HEK293 (cell line): ENCODE results near the gene PROKR1.

Experiments used
- CTCF ChIA-PET: fragments of 350-600 bp; formaldehyde crosslinking; extraction: SDS; loops from one replicate; lab custom pipeline; 2021; ENCODE audit warnings: antibody characterized with exemption; lab: Yijun Ruan, JAX
- POLR2A ChIA-PET: fragments of 300-600 bp; formaldehyde crosslinking; extraction: SDS; loops from one replicate; lab custom pipeline; 2020; ENCODE audit warnings: antibody characterized with exemption, inconsistent platforms; lab: Yijun Ruan, JAX
- H3K27ac ChIP-seq: fragments of 200-500 bp; sonication (Bioruptor generic); 2 replicates; pipeline ENCODE4 v1.5.1; 2014; ENCODE audit warnings: low read depth, low read length, control low read depth, inconsistent platforms; ENCODE audit errors: extremely low read depth
- H3K36me3 ChIP-seq, 2 experiments: fragments of 200-500 bp in 1 of 2; sonication (Bioruptor generic) in 1 of 2; 1 replicate in 1 of 2; 2 replicates in 1 of 2; pipeline ENCODE4 v1.5.1; 2014 to 2017; ENCODE audit warnings: inconsistent platforms in 2 of 2, low read length in 2 of 2; ENCODE audit not compliant: control insufficient read depth in 2 of 2, insufficient read depth in 1 of 2
- H3K4me1 ChIP-seq: fragments of 200-500 bp; sonication (Bioruptor generic); 2 replicates; pipeline ENCODE4 v1.5.1; 2014; ENCODE audit warnings: mild to moderate bottlenecking, low read length, inconsistent platforms; ENCODE audit not compliant: control insufficient read depth, insufficient read depth
- H3K4me3 ChIP-seq: 2 replicates; pipeline ENCODE4 v1.5.1; 2011; ENCODE audit warnings: low read depth, mild to moderate bottlenecking, control low read depth, low read length, moderate library complexity
- H3K9me3 ChIP-seq: fragments of 200-500 bp; sonication (Bioruptor generic); 2 replicates; pipeline ENCODE4 v1.5.1; 2014; ENCODE audit warnings: low read depth, low read length, inconsistent platforms; ENCODE audit not compliant: control insufficient read depth, insufficient read depth
- GFI1B ChIP-seq: fragments of 450-650 bp; formaldehyde crosslinking; IDR thresholded peaks from 2 replicates; pipeline ENCODE4 v1.5.1; 2016; ENCODE audit warnings: missing biosample characterization, missing genetic modification characterization
- MZF1 ChIP-seq: fragments of 450-650 bp; formaldehyde crosslinking; IDR thresholded peaks from 2 replicates; pipeline ENCODE4 v1.5.1; 2017; ENCODE audit warnings: missing biosample characterization, missing genetic modification characterization, borderline replicate concordance
- PRDM1 ChIP-seq: fragments of 450-650 bp; formaldehyde crosslinking; IDR thresholded peaks from 2 replicates; pipeline ENCODE4; 2016; ENCODE audit warnings: missing biosample characterization, missing genetic modification characterization
- PRDM6 ChIP-seq: fragments of 450-650 bp; formaldehyde crosslinking; IDR thresholded peaks from 2 replicates; pipeline ENCODE4 v1.5.1; 2017; ENCODE audit warnings: missing biosample characterization, missing genetic modification characterization
- ZFP3 ChIP-seq: fragments of 450-650 bp; formaldehyde crosslinking; IDR thresholded peaks from 2 replicates; pipeline ENCODE4 v1.5.1; 2016; ENCODE audit warnings: low read depth, missing biosample characterization, missing genetic modification characterization
- ZIC2 ChIP-seq: fragments of 450-650 bp; formaldehyde crosslinking; IDR thresholded peaks from 2 replicates; pipeline ENCODE4 v1.5.1; 2016; ENCODE audit warnings: missing biosample characterization, missing genetic modification characterization
- ZNF24 ChIP-seq: fragments of 450-650 bp; formaldehyde crosslinking; IDR thresholded peaks from 2 replicates; pipeline ENCODE4 v1.5.1; 2016; ENCODE audit warnings: missing biosample characterization, missing genetic modification characterization
- ZNF274 ChIP-seq, 2 experiments: fragments of 200-500 bp in 1 of 2; fragments of 450-650 bp in 1 of 2; sonication (Bioruptor generic) in 1 of 2; formaldehyde crosslinking in 1 of 2; IDR thresholded peaks; 2 replicates each; pipeline versions ENCODE4 v1.5.1 to v1.6.1; 2014 to 2016; ENCODE audit warnings: borderline replicate concordance in 1 of 2, inconsistent platforms in 1 of 2, low read length in 1 of 2, missing biosample characterization in 1 of 2, missing genetic modification characterization in 1 of 2
- ZNF292 ChIP-seq: fragments of 450-650 bp; formaldehyde crosslinking; IDR thresholded peaks from 2 replicates; pipeline ENCODE4 v1.5.1; 2016; ENCODE audit warnings: low read depth, missing biosample characterization, missing genetic modification characterization, borderline replicate concordance
- ZNF302 ChIP-seq: fragments of 450-650 bp; formaldehyde crosslinking; IDR thresholded peaks from 2 replicates; pipeline ENCODE4 v1.5.1; 2016; ENCODE audit warnings: missing biosample characterization, missing genetic modification characterization, low read depth
- ZNF629 ChIP-seq: fragments of 450-650 bp; formaldehyde crosslinking; IDR thresholded peaks from 2 replicates; pipeline ENCODE4 v1.5.1; 2017; ENCODE audit warnings: missing biosample characterization, missing genetic modification characterization
- ZNF654 ChIP-seq: fragments of 450-650 bp; formaldehyde crosslinking; IDR thresholded peaks from 2 replicates; pipeline ENCODE4 v1.5.1; 2016; ENCODE audit warnings: low read depth, missing biosample characterization, missing genetic modification characterization
- ZNF777 ChIP-seq: fragments of 450-650 bp; formaldehyde crosslinking; IDR thresholded peaks from 2 replicates; pipeline ENCODE4 v1.5.1; 2017; ENCODE audit warnings: missing biosample characterization, missing genetic modification characterization, borderline replicate concordance
- ZNF830 ChIP-seq: fragments of 450-650 bp; IDR thresholded peaks from 2 replicates; pipeline ENCODE4 v1.5.0; 2018; ENCODE audit warnings: missing biosample characterization, missing genetic modification characterization, low read depth, mild to moderate bottlenecking, moderate library complexity
- ZSCAN23 ChIP-seq: fragments of 450-650 bp; formaldehyde crosslinking; IDR thresholded peaks from 2 replicates; pipeline ENCODE4 v1.5.1; 2016; ENCODE audit warnings: missing biosample characterization, missing genetic modification characterization
- TF ChIP-seq, protein P1 (sequence below): fragments of 450-650 bp; formaldehyde crosslinking; IDR thresholded peaks from 2 replicates; pipeline ENCODE4 v1.5.1; 2016; ENCODE audit warnings: missing biosample characterization, missing genetic modification characterization
- TF ChIP-seq, protein P2 (sequence below): fragments of 450-650 bp; formaldehyde crosslinking; conservative IDR thresholded peaks from 2 replicates; pipeline ENCODE4 v1.5.1; 2016; ENCODE audit warnings: low read depth, missing biosample characterization, missing genetic modification characterization

PROKR1 gene

DNA sequence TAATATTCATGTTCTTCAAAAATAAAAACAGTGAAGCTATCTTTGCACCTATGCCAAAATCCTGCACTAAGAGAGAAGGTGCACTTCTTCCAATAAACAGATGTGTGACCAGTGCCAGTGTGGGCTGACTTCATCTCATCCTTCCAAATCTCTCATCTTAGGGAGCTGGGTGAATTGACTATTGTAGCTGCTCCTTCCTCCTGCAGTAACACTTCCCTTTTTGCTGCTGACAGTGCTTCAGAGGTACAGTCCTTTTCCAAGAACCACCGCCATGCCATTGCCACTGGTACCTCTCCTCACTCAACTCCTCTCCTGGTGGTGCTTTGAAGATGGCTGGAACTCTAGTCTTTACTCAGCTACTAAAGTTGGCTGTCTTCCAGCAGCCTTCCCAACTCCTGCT, 49.1 kb downstream of the PROKR1 start (continued):
- TF ChIP-seq, protein P1, sequence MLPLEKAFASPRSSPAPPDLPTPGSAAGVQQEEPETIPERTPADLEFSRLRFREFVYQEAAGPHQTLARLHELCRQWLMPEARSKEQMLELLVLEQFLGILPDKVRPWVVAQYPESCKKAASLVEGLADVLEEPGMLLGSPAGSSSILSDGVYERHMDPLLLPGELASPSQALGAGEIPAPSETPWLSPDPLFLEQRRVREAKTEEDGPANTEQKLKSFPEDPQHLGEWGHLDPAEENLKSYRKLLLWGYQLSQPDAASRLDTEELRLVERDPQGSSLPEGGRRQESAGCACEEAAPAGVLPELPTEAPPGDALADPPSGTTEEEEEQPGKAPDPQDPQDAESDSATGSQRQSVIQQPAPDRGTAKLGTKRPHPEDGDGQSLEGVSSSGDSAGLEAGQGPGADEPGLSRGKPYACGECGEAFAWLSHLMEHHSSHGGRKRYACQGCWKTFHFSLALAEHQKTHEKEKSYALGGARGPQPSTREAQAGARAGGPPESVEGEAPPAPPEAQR (tag by site-specific recombination) = no peak
- no peak for TF ChIP-seq ZNF777
- TF ChIP-seq GFI1B (tag by site-specific recombination) = no peak
- no peak for TF ChIP-seq ZSCAN23
- TF ChIP-seq, protein P2, sequence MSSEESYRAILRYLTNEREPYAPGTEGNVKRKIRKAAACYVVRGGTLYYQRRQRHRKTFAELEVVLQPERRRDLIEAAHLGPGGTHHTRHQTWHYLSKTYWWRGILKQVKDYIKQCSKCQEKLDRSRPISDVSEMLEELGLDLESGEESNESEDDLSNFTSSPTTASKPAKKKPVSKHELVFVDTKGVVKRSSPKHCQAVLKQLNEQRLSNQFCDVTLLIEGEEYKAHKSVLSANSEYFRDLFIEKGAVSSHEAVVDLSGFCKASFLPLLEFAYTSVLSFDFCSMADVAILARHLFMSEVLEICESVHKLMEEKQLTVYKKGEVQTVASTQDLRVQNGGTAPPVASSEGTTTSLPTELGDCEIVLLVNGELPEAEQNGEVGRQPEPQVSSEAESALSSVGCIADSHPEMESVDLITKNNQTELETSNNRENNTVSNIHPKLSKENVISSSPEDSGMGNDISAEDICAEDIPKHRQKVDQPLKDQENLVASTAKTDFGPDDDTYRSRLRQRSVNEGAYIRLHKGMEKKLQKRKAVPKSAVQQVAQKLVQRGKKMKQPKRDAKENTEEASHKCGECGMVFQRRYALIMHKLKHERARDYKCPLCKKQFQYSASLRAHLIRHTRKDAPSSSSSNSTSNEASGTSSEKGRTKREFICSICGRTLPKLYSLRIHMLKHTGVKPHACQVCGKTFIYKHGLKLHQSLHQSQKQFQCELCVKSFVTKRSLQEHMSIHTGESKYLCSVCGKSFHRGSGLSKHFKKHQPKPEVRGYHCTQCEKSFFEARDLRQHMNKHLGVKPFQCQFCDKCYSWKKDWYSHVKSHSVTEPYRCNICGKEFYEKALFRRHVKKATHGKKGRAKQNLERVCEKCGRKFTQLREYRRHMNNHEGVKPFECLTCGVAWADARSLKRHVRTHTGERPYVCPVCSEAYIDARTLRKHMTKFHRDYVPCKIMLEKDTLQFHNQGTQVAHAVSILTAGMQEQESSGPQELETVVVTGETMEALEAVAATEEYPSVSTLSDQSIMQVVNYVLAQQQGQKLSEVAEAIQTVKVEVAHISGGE (tag by site-specific recombination) = no peak
- no peak for TF ChIP-seq MZF1
- no peak for TF ChIP-seq ZNF24 (tag by site-specific recombination)
- TF ChIP-seq, all 188 proteins: peak for 0

GRCh38 chr2:68693951-68694350, 50.6 kb downstream of the PROKR1 start:
- Histone ChIP-seq H3K27ac (no peak overlapping the region), H3K36me3 (no peaks in the 10 kb centered on the region), H3K4me1 (peaks cover 2% of the 10 kb centered on the region; the same call in 1 of the 2 replicates), H3K4me3 (no peak overlapping the region), H3K9me3 (no peaks in the 10 kb centered on the region)
- ChIA-PET CTCF (interaction anchor here (1.3 kb wide), 1 partner anchor 15 kb away, joined by 4 read pairs; no protein-coding TSS in a partner anchor), POLR2A (no interaction called here)
- TF ChIP-seq ZNF292 (no peak), ZIC2 (tag by site-specific recombination) (peak; percentile 49), PRDM6 (tag by site-specific recombination) (peak; percentile 4; the same call in 1 of the 2 replicates), PRDM1 (tag by site-specific recombination) (no peak)

DNA sequence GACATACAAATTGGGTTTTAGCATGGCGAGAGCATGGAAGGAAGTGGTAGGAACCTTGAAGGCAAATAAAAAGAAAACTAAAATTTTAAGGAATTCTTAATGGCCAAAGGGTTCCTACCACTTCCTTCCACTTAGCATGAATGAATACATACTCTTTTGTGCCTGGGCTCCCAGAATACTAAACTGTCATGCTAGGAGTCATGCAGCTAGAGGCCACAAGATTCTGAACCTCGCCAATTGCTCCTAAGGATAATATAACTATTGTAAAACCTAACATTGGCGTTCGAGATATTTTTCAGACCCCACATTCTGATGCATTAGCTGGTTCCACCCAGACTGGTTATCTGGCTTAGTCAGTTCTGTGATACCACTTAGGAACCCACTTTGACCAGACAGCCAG, 52.6 kb downstream of the PROKR1 start:
- POLR2A ChIA-PET = no interaction called here
- CTCF ChIA-PET = interaction anchor here (1.1 kb wide), 2 partner anchors 13 to 233 kb away, joined by 3 to 4 read pairs; no protein-coding TSS in a partner anchor
- H3K4me3 ChIP-seq = no peak overlapping the region
- H3K4me1 ChIP-seq = peaks cover 2% of the 10 kb centered on the region; the same call in 1 of the 2 replicates
- H3K36me3 ChIP-seq = no peaks in the 10 kb centered on the region
- TF ChIP-seq ZFP3 (tag by site-specific recombination) (no peak), ZNF629 (no peak), ZNF654 (no peak), ZNF830 (no peak), ZNF274 (IDR thresholded peaks at IDR 0.05; ENCODE audit: low read length) (no peak), ZNF274 (tag by site-specific recombination; IDR thresholded peaks at IDR 0.05; ENCODE audit: borderline replicate concordance) (no peak), ZNF302 (no peak)
- TF ChIP-seq, all 188 proteins: peak for 0
- Histone ChIP-seq H3K9me3 (no peaks in the 10 kb centered on the region), H3K27ac (no peak overlapping the region)
